ENCODE results near the gene EIF5A. TPM values are rescaled to one million over a fixed set of nuclear protein-coding genes. Genes with fewer than 3 reads are reported as not detected.

Gene EIF5A
- total RNA-seq, 1 experiment from 2014 or later = 1,139 TPM

GRCh38 chr17:7293816-7294613 is 13.4 kb upstream of the EIF5A start:
- Histone ChIP-seq H3K27ac (ENCODE audit: low read depth, low read length) (no peak overlapping the region; the same call in 1 of the 2 replicates), H4K20me1 (ENCODE audit: insufficient read depth) (no peaks in the 10 kb centered on the region), H3K27me3 (ENCODE audit: insufficient read depth, low read length) (no peaks in the 10 kb centered on the region), H3K9me2 (ENCODE audit: insufficient read depth) (no peaks in the 10 kb centered on the region), H3K36me3 (ENCODE audit: control insufficient read depth in 1 of 2, insufficient read depth in 2 of 2, low read length in 2 of 2) (no peaks in the 10 kb centered on the region), H3K79me2 (ENCODE audit: insufficient read depth, low read length) (no peaks in the 10 kb centered on the region), H3K9ac (ENCODE audit: low read length) (no peak overlapping the region), H3K4me3 (replicated peaks in 1 of 2; ENCODE audit: low read depth in 1 of 2, low read length in 2 of 2) (no peak overlapping the region), H3K4me1 (ENCODE audit: control insufficient read depth in 1 of 2, insufficient read depth in 2 of 2, low read length in 2 of 2) (peaks cover 17 to 41% of the 10 kb centered on the region in 2 experiments; a peak in 3 of 4 replicates), H3K4me2 (ENCODE audit: low read length) (peak overlapping the region; percentile 70), H3K9me3 (ENCODE audit: control insufficient read depth in 1 of 2, insufficient read depth in 1 of 2, low read depth in 1 of 2, low read length in 2 of 2) (no peaks in the 10 kb centered on the region), H2AFZ (ENCODE audit: low read depth, low read length, poor library complexity, severe bottlenecking) (no peak overlapping the region)
- intact Hi-C loops (cut with micrococcal nuclease) = no loop called here
- DNase-seq (ENCODE audit: low read depth, low spot score) = no peak
- TF ChIP-seq CBX3 (IDR thresholded peaks at IDR 0.05; ENCODE audit: low read depth) (no peak), TCF7L2 (IDR thresholded peaks at IDR 0.05; ENCODE audit: borderline replicate concordance, extremely low read depth, insufficient read depth, insufficient read length) (no peak)
- ATAC-seq = no peak
- ChIA-PET RAD21 (ENCODE audit: low non-redundant PET in 1 of 2, low total read pairs in 2 of 2, uncharacterized antibody in 2 of 2, unreplicated experiment in 2 of 2) (no interaction called here), CTCF (interaction anchor here (1.0 kb wide), 1 partner anchor 13 kb away, joined by 3 read pairs; the partner anchor contains the start of gene SLC2A4), POLR2A (interaction anchor here (1.3 kb wide), 1 partner anchor 54 kb away, joined by 4 read pairs; the partner anchor contains the start of gene PHF23)
- BruUV-seq (replicated peaks) = no TSS peak

- ATAC-seq (peak; percentile 74), DNase-seq (ENCODE audit: low read depth, low spot score) (peak; percentile 48)
- TF ChIP-seq SIN3A (IDR thresholded peaks at IDR 0.05; ENCODE audit: low read depth) = no peak
- TF ChIP-seq SRF (IDR thresholded peaks at IDR 0.05; ENCODE audit: low read depth) = no peak
- TF ChIP-seq YY1 (IDR thresholded peaks at IDR 0.05; ENCODE audit: extremely low read depth, insufficient replicate concordance, low read depth, low read length) = no peak
- TF ChIP-seq TCF7L2 (IDR thresholded peaks at IDR 0.05; ENCODE audit: borderline replicate concordance, extremely low read depth, insufficient read depth, insufficient read length) = peak; percentile 88
- peak; percentile 78 for TF ChIP-seq MAX (IDR thresholded peaks at IDR 0.05)
- ChIA-PET RAD21 (ENCODE audit: low non-redundant PET in 1 of 2, low total read pairs in 2 of 2, uncharacterized antibody in 2 of 2, unreplicated experiment in 2 of 2) (no interaction called here), POLR2A (no interaction called here), CTCF (no interaction called here)
- H3K9ac ChIP-seq (ENCODE audit: low read length) = peak within 1 kb of the TSS; percentile 44
- peak within 1 kb of the TSS; percentile 68 for H2AFZ ChIP-seq (ENCODE audit: low read depth, low read length, poor library complexity, severe bottlenecking)
- H3K36me3 ChIP-seq (ENCODE audit: control insufficient read depth in 1 of 2, insufficient read depth in 2 of 2, low read length in 2 of 2) = no peaks in the 10 kb centered on the region
- no peaks in the 10 kb centered on the region for H3K9me3 ChIP-seq (ENCODE audit: control insufficient read depth in 1 of 2, insufficient read depth in 1 of 2, low read depth in 1 of 2, low read length in 2 of 2)
- H3K27me3 ChIP-seq (ENCODE audit: insufficient read depth, low read length) = no peaks in the 10 kb centered on the region
- peaks cover 17 to 41% of the 10 kb centered on the region in 2 experiments; a peak in 3 of 4 replicates for H3K4me1 ChIP-seq (ENCODE audit: control insufficient read depth in 1 of 2, insufficient read depth in 2 of 2, low read length in 2 of 2)
- peak within 1 kb of the TSS; percentile 70 for H3K4me2 ChIP-seq (ENCODE audit: low read length)
- intact Hi-C loops (cut with micrococcal nuclease) = loop anchor here (5.0 kb wide), 1 partner anchor 247 kb away; no protein-coding TSS in a partner anchor
- BruUV-seq (replicated peaks) = no TSS peak
- H3K27ac ChIP-seq (ENCODE audit: low read depth, low read length) = no peak within 1 kb of the TSS; the same call in 1 of the 2 replicates
- peak within 1 kb of the TSS; percentile 19 to 33; a peak in 2 of 4 replicates for H3K4me3 ChIP-seq (replicated peaks in 1 of 2; ENCODE audit: low read depth in 1 of 2, low read length in 2 of 2)
- no peaks in the 10 kb centered on the region for H3K79me2 ChIP-seq (ENCODE audit: insufficient read depth, low read length)
- no peaks in the 10 kb centered on the region for H4K20me1 ChIP-seq (ENCODE audit: insufficient read depth)
- no peaks in the 10 kb centered on the region for H3K9me2 ChIP-seq (ENCODE audit: insufficient read depth)
Measured at GRCh38 chr17:7294614-7295153, 12.7 kb upstream of the EIF5A start, which contains the start of gene YBX2. TSS of gene YBX2 (minus strand) at chr17:7294639. CDS start at chr17:7294500, 139 bp downstream.

Measured in HCT116 (cell line).